HG03039 (cell line): ENCODE measurements around the gene CENPX.

Experiments
- ATAC-seq: cut with Tn5 transposase; IDR thresholded peaks from one replicate; pipeline ENCODE4 v1.9.1; 2021; ENCODE audit warnings: mild to moderate bottlenecking, moderate library complexity; ENCODE audit not compliant: unreplicated experiment

The CENPX gene

GRCh38 chr17:82055023-82055964, 32.6 kb upstream of the CENPX start:
- ATAC-seq, result no peak

GRCh38 chr17:82054351-82055022, 31.8 kb upstream of the CENPX start:
- no peak for ATAC-seq

GRCh38 chr17:82053556-82054263, 31.0 kb upstream of the CENPX start:
- no peak for ATAC-seq

- ATAC-seq, result no peak
Observed at GRCh38 chr17:82053130-82053529, 30.5 kb upstream of the CENPX start.

- ATAC-seq, result no peak
Observed at GRCh38 chr17:82052638-82053059, 30.0 kb upstream of the CENPX start.

- ATAC-seq, result no peak
Observed at GRCh38 chr17:82051776-82052637, 29.3 kb upstream of the CENPX start, which contains the start of the genes GPS1 and RFNG. GPS1 (plus strand) TSS chr17:82051898; CDS start chr17:82051932, 34 bp downstream. RFNG (minus strand) TSS chr17:82051811; CDS start chr17:82051766, 45 bp downstream.

GRCh38 chr17:82050761-82051641, 28.3 kb upstream of the CENPX start:
- no peak for ATAC-seq

GRCh38 chr17:82050152-82050760, 27.6 kb upstream of the CENPX start:
- no peak for ATAC-seq

- ATAC-seq, result no peak
Observed at GRCh38 chr17:82049521-82049971, 26.9 kb upstream of the CENPX start.

- no peak for ATAC-seq
Observed at GRCh38 chr17:82049106-82049505, 26.4 kb upstream of the CENPX start.

GRCh38 chr17:82048571-82048971, 25.9 kb upstream of the CENPX start:
- no peak for ATAC-seq

GRCh38 chr17:82047914-82048570, 25.4 kb upstream of the CENPX start:
- ATAC-seq, result no peak

- no peak for ATAC-seq
Observed at GRCh38 chr17:82047379-82047778, 24.7 kb upstream of the CENPX start.

GRCh38 chr17:82046903-82047302, 24.2 kb upstream of the CENPX start:
- no peak for ATAC-seq

- no peak for ATAC-seq
Observed at GRCh38 chr17:82045936-82046484, 23.3 kb upstream of the CENPX start.

- ATAC-seq, result no peak
Observed at GRCh38 chr17:82043507-82043906, 20.8 kb upstream of the CENPX start.

GRCh38 chr17:82042649-82043048, 20.0 kb upstream of the CENPX start:
- ATAC-seq, result no peak
